Endothelial cell (in vitro differentiated cells): ENCODE results near the gene C11orf91. TPM values are rescaled to one million over a fixed set of nuclear protein-coding genes. Genes with fewer than 3 reads are reported as not detected.

Source experiments
- DNase-seq: peaks from one replicate; pipeline ENCODE4 v3.0.0; 2021; ENCODE audit warnings: low spot score
- H3K27ac Mint-ChIP-seq: one replicate; pipeline ENCODE4 v1.8.0; 2021; ENCODE audit warnings: mixed read lengths, inconsistent platforms; ENCODE audit not compliant: unreplicated experiment
- H3K27me3 Mint-ChIP-seq: one replicate; pipeline ENCODE4 v1.8.0; 2021; ENCODE audit warnings: mild to moderate bottlenecking, moderate library complexity, mixed read lengths, inconsistent platforms; ENCODE audit not compliant: unreplicated experiment
- H3K36me3 Mint-ChIP-seq: one replicate; pipeline ENCODE4 v1.8.0; 2021; ENCODE audit warnings: mild to moderate bottlenecking, low read depth, mixed read lengths, inconsistent platforms; ENCODE audit not compliant: unreplicated experiment
- H3K4me1 Mint-ChIP-seq: one replicate; pipeline ENCODE4 v1.8.0; 2021; ENCODE audit warnings: mild to moderate bottlenecking, mixed read lengths, inconsistent platforms; ENCODE audit not compliant: unreplicated experiment
- H3K4me3 Mint-ChIP-seq: one replicate; pipeline ENCODE4 v1.8.0; 2021; ENCODE audit warnings: mild to moderate bottlenecking, mixed read lengths, inconsistent platforms; ENCODE audit not compliant: unreplicated experiment
- H3K9me3 Mint-ChIP-seq: one replicate; pipeline ENCODE4 v1.8.0; 2021; ENCODE audit warnings: mixed read lengths, inconsistent platforms; ENCODE audit not compliant: unreplicated experiment
- CTCF ChIP-seq: fragments of 200-600 bp; sonication (generic); IDR thresholded peaks from one replicate; pipeline ENCODE4 v1.5.0; 2021; ENCODE audit warnings: antibody characterized with exemption; ENCODE audit not compliant: unreplicated experiment
- total RNA-seq: library from RNA; stranded (reverse); fragmentation: NEBNext Ultra II Directional; extraction: Animal tissue kit (Norgen Biotek cat#: 25700); gene quantifications from one replicate; pipeline ENCODE4 v1.2.1, GENCODE V29; 2021; ENCODE audit not compliant: unreplicated experiment

The C11orf91 gene
- total RNA-seq, 1 donor from 2014 or later = not detected

- no peaks in the 10 kb centered on the region for H3K36me3 Mint-ChIP-seq
- no peaks in the 10 kb centered on the region for H3K9me3 Mint-ChIP-seq
- no peak for DNase-seq
- H3K27me3 Mint-ChIP-seq = peaks cover 1% of the 10 kb centered on the region
- TF ChIP-seq CTCF = no peak
- H3K4me1 Mint-ChIP-seq = no peaks in the 10 kb centered on the region
- no peak overlapping the region for H3K27ac Mint-ChIP-seq
- no peak overlapping the region for H3K4me3 Mint-ChIP-seq
Measured at GRCh38 chr11:33658195-33658900, 42.3 kb downstream of the C11orf91 start.

GRCh38 chr11:33657757-33658156 lies 42.9 kb downstream of the C11orf91 start:
- no peak for TF ChIP-seq CTCF
- H3K27ac Mint-ChIP-seq = no peak overlapping the region

GRCh38 chr11:33656768-33657167 lies 43.9 kb downstream of the C11orf91 start:
- no peaks in the 10 kb centered on the region for H3K36me3 Mint-ChIP-seq

More at GRCh38 chr11:33657757-33658156, 42.9 kb downstream of the C11orf91 start:
- no peaks in the 10 kb centered on the region for H3K36me3 Mint-ChIP-seq
- no peaks in the 10 kb centered on the region for H3K9me3 Mint-ChIP-seq
- H3K27me3 Mint-ChIP-seq = peaks cover 1% of the 10 kb centered on the region
- no peak for DNase-seq
- H3K4me1 Mint-ChIP-seq = no peaks in the 10 kb centered on the region
- H3K4me3 Mint-ChIP-seq = no peak overlapping the region

GRCh38 chr11:33655842-33656600 lies 44.6 kb downstream of the C11orf91 start:
- Mint-ChIP-seq H3K4me3 (no peak overlapping the region), H3K27me3 (peaks cover 4% of the 10 kb centered on the region), H3K36me3 (no peaks in the 10 kb centered on the region), H3K9me3 (no peaks in the 10 kb centered on the region), H3K4me1 (no peaks in the 10 kb centered on the region), H3K27ac (no peak overlapping the region)
- DNase-seq = no peak
- TF ChIP-seq CTCF = no peak

More at GRCh38 chr11:33656768-33657167, 43.9 kb downstream of the C11orf91 start:
- H3K9me3 Mint-ChIP-seq = no peaks in the 10 kb centered on the region
- H3K4me1 Mint-ChIP-seq = no peaks in the 10 kb centered on the region
- TF ChIP-seq CTCF = no peak
- DNase-seq = no peak
- no peak overlapping the region for H3K4me3 Mint-ChIP-seq
- peaks cover 4% of the 10 kb centered on the region for H3K27me3 Mint-ChIP-seq
- no peak overlapping the region for H3K27ac Mint-ChIP-seq

GRCh38 chr11:33654594-33654993 lies 46.0 kb downstream of the C11orf91 start:
- Mint-ChIP-seq H3K4me1 (no peaks in the 10 kb centered on the region), H3K36me3 (no peaks in the 10 kb centered on the region), H3K9me3 (no peaks in the 10 kb centered on the region), H3K4me3 (no peak overlapping the region), H3K27ac (no peak overlapping the region), H3K27me3 (peaks cover 3% of the 10 kb centered on the region)
- DNase-seq = no peak
- no peak for TF ChIP-seq CTCF
